Lung microvascular endothelial cell (primary cell): ENCODE results near the gene DNAJB6. TPM values are rescaled to one million over a fixed set of nuclear protein-coding genes. Genes with fewer than 3 reads are reported as not detected.

ENCODE experiments used
- DNase-seq, 2 donors: peaks; one replicate each; pipeline versions ENCODE4 v3.0.0 to v3.0.0-alpha.2; 2010; ENCODE audit warnings: low read depth in 2 of 2
- total RNA-seq: library from RNA; depleted of rRNA; stranded (reverse); fragments of >200 nt; gene quantifications from 2 replicates; pipeline ENCODE4 v1.2.1, GENCODE V29; 2014

The DNAJB6 gene
- total RNA-seq, 1 donor from 2014 or later: 100 TPM

GRCh38 chr7:157464111-157464970 is 127.5 kb downstream of the DNAJB6 start:
- DNase-seq: no peak

DNA sequence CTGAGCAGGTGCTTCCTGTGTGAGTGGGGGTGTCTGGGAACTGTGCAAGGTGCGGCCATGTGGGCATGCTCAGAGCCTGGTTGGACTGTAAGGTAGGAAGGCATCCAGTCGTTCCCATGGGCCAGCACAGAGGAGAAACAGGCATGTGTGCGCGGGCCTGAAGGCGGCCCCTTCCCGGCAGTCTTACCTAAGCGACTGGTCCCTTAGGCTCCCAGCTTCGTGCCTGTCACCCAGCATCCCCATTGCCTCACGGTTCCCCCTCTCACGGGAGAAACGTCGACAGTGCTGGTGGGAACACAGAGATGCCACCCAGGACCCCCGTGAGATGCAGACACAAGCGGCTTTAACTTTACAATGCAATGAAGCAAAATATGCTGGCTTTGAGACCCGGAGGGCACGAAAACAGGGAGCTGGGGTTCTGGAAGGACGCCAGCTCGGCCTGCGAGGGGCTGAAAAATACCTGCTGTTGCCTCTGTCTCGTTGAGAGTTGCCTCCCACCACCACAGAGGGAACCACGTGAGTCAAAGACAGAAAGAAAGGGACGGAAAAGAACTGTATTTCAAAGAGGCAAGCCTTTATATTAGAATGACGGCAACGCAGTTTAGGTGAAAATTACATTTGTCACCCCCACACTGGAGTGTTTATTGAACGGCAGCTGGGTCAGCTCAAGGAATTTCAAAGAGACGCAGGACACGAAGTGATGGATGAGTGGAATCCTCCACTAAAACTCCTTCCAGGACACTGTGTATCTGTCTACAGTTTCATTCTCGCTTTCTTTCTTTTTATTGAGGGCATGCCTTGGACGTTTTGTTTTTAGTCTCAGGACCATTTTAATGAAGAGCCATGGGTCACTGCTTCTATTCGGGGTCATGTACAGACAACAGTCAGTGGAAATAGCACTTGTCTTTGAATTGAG is 128.4 kb downstream of the DNAJB6 start:
- no peak for DNase-seq

DNA sequence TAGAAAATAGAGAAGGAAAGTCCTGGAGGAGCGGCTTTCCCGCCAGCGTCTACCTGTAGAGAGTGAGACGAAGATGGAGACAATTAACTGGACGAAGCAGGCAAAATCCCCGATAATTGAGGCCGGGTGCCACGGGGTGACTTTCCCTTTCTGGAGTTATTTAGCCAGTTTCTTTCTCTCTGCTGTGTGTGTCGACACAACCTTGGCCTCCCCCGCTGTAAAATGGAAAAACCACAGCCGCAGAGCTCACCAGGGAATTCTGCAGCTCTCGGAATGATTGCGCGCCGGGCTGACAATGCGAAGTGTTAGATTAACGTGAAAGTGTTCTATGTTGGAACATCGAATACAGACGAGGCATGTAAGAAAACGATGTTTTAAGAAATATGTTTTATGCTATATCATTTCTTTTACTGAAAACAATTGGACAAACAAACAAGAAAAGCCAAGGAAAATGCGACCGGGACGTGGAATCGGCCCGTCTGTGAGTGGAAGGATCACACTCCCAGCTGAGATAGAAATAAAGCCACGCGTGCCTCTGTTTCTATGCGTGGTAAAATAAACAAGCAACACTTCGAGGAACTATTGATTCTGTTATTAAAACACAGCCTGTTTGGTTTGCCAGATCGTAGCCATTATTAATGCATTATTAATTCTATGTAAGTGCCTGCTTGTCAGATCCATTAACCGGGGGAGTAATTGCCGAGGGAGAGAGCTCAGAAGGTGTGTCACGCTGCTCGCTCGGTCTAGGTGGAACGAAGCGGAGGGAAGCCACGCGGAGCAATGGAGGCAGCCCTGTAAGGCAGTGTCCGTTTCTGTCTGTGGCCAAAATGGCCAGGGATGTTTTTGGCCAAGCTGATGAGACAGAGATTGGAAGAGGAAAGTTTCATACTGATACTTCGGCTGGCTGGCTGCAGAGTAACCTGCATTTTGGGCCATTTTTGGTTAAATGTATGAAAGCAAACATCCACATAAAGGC is 129.4 kb downstream of the DNAJB6 start:
- DNase-seq: no peak

DNA sequence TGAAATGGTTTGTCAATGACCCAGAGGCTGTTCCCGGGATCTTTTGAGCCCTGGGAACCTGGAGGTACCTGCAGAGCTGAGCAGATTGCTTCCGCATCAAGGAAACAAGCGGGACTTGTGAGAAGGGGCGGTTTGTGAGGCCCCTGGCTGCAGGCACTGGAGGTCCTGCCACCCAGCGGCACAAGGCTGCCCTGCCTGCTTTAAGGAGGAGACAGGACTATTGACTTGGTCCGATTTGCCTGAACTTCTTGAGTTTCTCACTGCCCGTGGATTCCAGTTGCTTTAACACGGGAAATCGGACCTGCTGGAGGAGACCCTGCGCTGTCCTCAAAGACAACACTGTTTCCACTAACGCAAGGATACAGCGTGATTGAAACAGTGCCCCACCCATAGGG is 130.1 kb downstream of the DNAJB6 start:
- DNase-seq: no peak

Other genes starting within 250 kb of the DNAJB6 start
- gene UBE3C, start 198.1 kb upstream of the DNAJB6 start, total RNA-seq: 71.3 and 88.3 TPM in 2 replicates